ENCODE results near the gene HOXA7.

The HOXA7 gene

DNA sequence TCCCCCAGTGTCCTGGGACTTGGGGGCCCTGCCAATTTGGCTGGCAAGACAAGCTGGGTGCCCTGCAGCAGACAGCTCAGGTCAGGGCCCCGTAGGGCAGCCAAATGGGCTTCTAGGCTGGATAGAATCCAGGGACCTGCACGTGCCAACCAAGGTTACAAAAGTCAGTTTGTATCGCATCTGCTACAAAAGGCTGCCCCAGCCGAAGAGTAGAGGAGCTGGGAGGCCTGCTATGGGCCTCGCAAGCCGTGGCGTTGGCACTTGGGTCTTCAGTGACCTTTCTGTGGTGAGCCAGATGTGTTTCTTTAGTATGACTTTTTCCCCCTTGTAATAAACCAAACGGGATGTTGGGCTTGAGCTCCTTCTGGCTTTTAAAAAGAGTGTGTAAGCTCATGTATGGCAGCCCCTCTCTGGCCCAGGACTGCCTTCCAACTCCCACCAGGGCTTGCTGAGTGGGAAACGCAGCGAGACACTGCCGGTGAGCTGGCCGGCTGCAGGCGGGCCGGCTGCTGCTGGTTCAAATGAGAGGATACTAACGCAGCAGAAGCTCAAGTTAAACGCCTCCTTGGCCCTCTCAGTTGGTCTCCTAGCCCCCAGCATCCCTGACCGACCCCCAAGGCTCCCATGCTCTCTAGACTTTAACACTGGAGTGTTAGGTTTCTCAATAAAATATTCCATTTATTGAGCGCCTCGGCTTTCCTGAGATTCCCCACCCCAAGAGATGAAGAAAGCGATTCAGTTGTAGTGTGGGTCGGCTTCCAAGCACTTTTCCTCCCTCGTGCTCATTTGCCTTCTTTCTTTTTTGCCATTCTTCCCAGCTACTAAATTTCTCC, 20.7 kb upstream of the HOXA7 start:
- no peak for TF ChIP-seq ZNF433 (tag by site-specific recombination; IDR thresholded peaks at IDR 0.05; ENCODE audit: low read depth)
- TF ChIP-seq, protein P1, sequence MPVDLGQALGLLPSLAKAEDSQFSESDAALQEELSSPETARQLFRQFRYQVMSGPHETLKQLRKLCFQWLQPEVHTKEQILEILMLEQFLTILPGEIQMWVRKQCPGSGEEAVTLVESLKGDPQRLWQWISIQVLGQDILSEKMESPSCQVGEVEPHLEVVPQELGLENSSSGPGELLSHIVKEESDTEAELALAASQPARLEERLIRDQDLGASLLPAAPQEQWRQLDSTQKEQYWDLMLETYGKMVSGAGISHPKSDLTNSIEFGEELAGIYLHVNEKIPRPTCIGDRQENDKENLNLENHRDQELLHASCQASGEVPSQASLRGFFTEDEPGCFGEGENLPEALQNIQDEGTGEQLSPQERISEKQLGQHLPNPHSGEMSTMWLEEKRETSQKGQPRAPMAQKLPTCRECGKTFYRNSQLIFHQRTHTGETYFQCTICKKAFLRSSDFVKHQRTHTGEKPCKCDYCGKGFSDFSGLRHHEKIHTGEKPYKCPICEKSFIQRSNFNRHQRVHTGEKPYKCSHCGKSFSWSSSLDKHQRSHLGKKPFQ (tag by site-specific recombination; IDR thresholded peaks at IDR 0.05), result no peak
- TF ChIP-seq ZNF777 (tag by site-specific recombination; IDR thresholded peaks at IDR 0.05; ENCODE audit: borderline replicate concordance), result no peak
- TF ChIP-seq ZNF514 (tag by site-specific recombination; IDR thresholded peaks at IDR 0.05), result no peak
- TF ChIP-seq ZNF404 (tag by site-specific recombination; IDR thresholded peaks at IDR 0.05), result no peak
- TF ChIP-seq GLIS2 (tag by site-specific recombination; IDR thresholded peaks at IDR 0.05), result peak; percentile 62; the same call in 1 of the 2 replicates
- TF ChIP-seq ZFP37 (tag by site-specific recombination; IDR thresholded peaks at IDR 0.05), result no peak
- TF ChIP-seq GLIS1 (tag by site-specific recombination; IDR thresholded peaks at IDR 0.05), result peak; percentile 71
- TF ChIP-seq, protein P2, sequence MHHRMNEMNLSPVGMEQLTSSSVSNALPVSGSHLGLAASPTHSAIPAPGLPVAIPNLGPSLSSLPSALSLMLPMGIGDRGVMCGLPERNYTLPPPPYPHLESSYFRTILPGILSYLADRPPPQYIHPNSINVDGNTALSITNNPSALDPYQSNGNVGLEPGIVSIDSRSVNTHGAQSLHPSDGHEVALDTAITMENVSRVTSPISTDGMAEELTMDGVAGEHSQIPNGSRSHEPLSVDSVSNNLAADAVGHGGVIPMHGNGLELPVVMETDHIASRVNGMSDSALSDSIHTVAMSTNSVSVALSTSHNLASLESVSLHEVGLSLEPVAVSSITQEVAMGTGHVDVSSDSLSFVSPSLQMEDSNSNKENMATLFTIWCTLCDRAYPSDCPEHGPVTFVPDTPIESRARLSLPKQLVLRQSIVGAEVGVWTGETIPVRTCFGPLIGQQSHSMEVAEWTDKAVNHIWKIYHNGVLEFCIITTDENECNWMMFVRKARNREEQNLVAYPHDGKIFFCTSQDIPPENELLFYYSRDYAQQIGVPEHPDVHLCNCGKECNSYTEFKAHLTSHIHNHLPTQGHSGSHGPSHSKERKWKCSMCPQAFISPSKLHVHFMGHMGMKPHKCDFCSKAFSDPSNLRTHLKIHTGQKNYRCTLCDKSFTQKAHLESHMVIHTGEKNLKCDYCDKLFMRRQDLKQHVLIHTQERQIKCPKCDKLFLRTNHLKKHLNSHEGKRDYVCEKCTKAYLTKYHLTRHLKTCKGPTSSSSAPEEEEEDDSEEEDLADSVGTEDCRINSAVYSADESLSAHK (tag by site-specific recombination; IDR thresholded peaks at IDR 0.05), result 0 out of 2 replicates have a peak, but pooled peaks have one; percentile 6
- peak; percentile 59; the same call in 1 of the 2 replicates for TF ChIP-seq PRDM1 (tag by site-specific recombination; IDR thresholded peaks at IDR 0.05)
- TF ChIP-seq FEZF1 (tag by site-specific recombination; IDR thresholded peaks at IDR 0.05), result peak; percentile 60
- TF ChIP-seq ZNF335 (tag by site-specific recombination; conservative IDR thresholded peaks at IDR 0.05), result 0 out of 2 replicates have a peak, but pooled peaks have one; percentile 6
- TF ChIP-seq ZNF366 (tag by site-specific recombination; conservative IDR thresholded peaks at IDR 0.05), result 0 out of 2 replicates have a peak, but pooled peaks have one; percentile 23
- Histone ChIP-seq H3K4me3 (ENCODE audit: low read depth, low read length) (peak overlapping the region; percentile 76), H3K36me3 (ENCODE audit: control insufficient read depth in 2 of 2, insufficient read depth in 1 of 2, low read length in 2 of 2) (peaks cover 0 to 6% of the 10 kb centered on the region in 2 experiments; a peak in 2 of 3 replicates), H3K27ac (ENCODE audit: extremely low read depth, low read depth, low read length) (peak overlapping the region; percentile 99), H3K4me1 (ENCODE audit: control insufficient read depth, insufficient read depth, low read length) (peaks cover 29% of the 10 kb centered on the region), H3K9me3 (ENCODE audit: control insufficient read depth, insufficient read depth, low read depth, low read length) (no peaks in the 10 kb centered on the region)
- ChIA-PET CTCF (interaction anchor here (0.5 to 3.7 kb wide), 5 partner anchors 9 to 1758 kb away, joined by 3 to 10 read pairs (median 5); no protein-coding TSS in a partner anchor), POLR2A (interaction anchor here (1.0 to 11.2 kb wide), 6 partner anchors 7 to 21 kb away, joined by 3 to 237 read pairs (median 6); partner anchors contain the start of genes HOXA11 and HOXA7)

- POLR2A ChIA-PET, result interaction anchor here (1.1 to 11.2 kb wide), 5 partner anchors 8 to 61 kb away, joined by 3 to 237 read pairs (median 5); partner anchors contain the start of genes HOXA11 and HOXA7
- peaks cover 23% of the 10 kb centered on the region for H3K4me1 ChIP-seq (ENCODE audit: control insufficient read depth, insufficient read depth, low read length)
- H3K27ac ChIP-seq (ENCODE audit: extremely low read depth, low read depth, low read length), result peak overlapping the region; percentile 100
- H3K4me3 ChIP-seq (ENCODE audit: low read depth, low read length), result peak overlapping the region; percentile 76
- H3K9me3 ChIP-seq (ENCODE audit: control insufficient read depth, insufficient read depth, low read depth, low read length), result no peaks in the 10 kb centered on the region
- TF ChIP-seq ZNF843 (tag by site-specific recombination; IDR thresholded peaks at IDR 0.05) (no peak), ZEB2 (tag by site-specific recombination; IDR thresholded peaks at IDR 0.05) (no peak), BCL11A (tag by site-specific recombination; IDR thresholded peaks at IDR 0.05; ENCODE audit: low read depth) (no peak), KLF7 (tag by site-specific recombination; IDR thresholded peaks at IDR 0.05; ENCODE audit: borderline replicate concordance) (no peak), ZNF433 (tag by site-specific recombination; IDR thresholded peaks at IDR 0.05; ENCODE audit: low read depth) (no peak)
- TF ChIP-seq, protein P3, sequence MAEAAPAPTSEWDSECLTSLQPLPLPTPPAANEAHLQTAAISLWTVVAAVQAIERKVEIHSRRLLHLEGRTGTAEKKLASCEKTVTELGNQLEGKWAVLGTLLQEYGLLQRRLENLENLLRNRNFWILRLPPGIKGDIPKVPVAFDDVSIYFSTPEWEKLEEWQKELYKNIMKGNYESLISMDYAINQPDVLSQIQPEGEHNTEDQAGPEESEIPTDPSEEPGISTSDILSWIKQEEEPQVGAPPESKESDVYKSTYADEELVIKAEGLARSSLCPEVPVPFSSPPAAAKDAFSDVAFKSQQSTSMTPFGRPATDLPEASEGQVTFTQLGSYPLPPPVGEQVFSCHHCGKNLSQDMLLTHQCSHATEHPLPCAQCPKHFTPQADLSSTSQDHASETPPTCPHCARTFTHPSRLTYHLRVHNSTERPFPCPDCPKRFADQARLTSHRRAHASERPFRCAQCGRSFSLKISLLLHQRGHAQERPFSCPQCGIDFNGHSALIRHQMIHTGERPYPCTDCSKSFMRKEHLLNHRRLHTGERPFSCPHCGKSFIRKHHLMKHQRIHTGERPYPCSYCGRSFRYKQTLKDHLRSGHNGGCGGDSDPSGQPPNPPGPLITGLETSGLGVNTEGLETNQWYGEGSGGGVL (tag by site-specific recombination; IDR thresholded peaks at IDR 0.05), result no peak
- TF ChIP-seq, protein P4, sequence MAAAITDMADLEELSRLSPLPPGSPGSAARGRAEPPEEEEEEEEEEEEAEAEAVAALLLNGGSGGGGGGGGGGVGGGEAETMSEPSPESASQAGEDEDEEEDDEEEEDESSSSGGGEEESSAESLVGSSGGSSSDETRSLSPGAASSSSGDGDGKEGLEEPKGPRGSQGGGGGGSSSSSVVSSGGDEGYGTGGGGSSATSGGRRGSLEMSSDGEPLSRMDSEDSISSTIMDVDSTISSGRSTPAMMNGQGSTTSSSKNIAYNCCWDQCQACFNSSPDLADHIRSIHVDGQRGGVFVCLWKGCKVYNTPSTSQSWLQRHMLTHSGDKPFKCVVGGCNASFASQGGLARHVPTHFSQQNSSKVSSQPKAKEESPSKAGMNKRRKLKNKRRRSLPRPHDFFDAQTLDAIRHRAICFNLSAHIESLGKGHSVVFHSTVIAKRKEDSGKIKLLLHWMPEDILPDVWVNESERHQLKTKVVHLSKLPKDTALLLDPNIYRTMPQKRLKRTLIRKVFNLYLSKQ (tag by site-specific recombination; IDR thresholded peaks at IDR 0.05; ENCODE audit: borderline replicate concordance), result no peak
- peaks cover 2 to 3% of the 10 kb centered on the region in 2 experiments; a peak in 2 of 3 replicates for H3K36me3 ChIP-seq (ENCODE audit: control insufficient read depth in 2 of 2, insufficient read depth in 1 of 2, low read length in 2 of 2)
- CTCF ChIA-PET, result interaction anchor here (0.8 to 3.7 kb wide), 3 partner anchors 8 to 26 kb away, joined by 3 to 10 read pairs (median 7); partner anchors contain the start of gene HOXA11
These were observed 20.0 kb upstream of the HOXA7 start for GRCh38 chr7:27176524-27176845.
